Esophagus muscularis mucosa (tissue), 4 donors: Measurements from ENCODE around the gene PRPF40A. TPM values are rescaled to one million over a fixed set of nuclear protein-coding genes. Genes with fewer than 3 reads are reported as not detected.

ENCODE experiments used
- DNase-seq: peaks from one replicate; pipeline ENCODE4 v3.0.0-alpha.2; 2017; ENCODE audit errors: extremely low spot score
- H3K27ac ChIP-seq, 4 donors: fragments of 200-600 bp; sonication (generic); replicated peaks in 1 of 4; 1 replicate in 3 of 4; 2 replicates in 1 of 4; pipeline ENCODE4 v1.5.1; 2016 to 2019; ENCODE audit warnings: mild to moderate bottlenecking in 1 of 4
- H3K27me3 ChIP-seq, 4 donors: fragments of 200-600 bp; sonication (generic); one replicate each; pipeline versions ENCODE4 v1.5.1 to v1.6.0; 2016 to 2019
- H3K36me3 ChIP-seq, 4 donors: fragments of 200-600 bp; sonication (generic); one replicate each; pipeline ENCODE4 v1.5.1; 2016 to 2019
- H3K4me1 ChIP-seq, 4 donors: fragments of 200-600 bp; sonication (generic); one replicate each; pipeline ENCODE4 v1.5.1; 2016 to 2019
- H3K4me3 ChIP-seq, 4 donors: fragments of 200-600 bp; sonication (generic); 1 replicate in 2 of 4; 2 replicates in 2 of 4; pipeline ENCODE4 v1.5.1; 2016 to 2019; ENCODE audit warnings: mild to moderate bottlenecking in 4 of 4, moderate library complexity in 1 of 4
- H3K9me3 ChIP-seq, 4 donors: fragments of 200-600 bp; sonication (generic); 1 replicate in 3 of 4; 2 replicates in 1 of 4; pipeline ENCODE4 v1.5.1; 2016 to 2019
- CTCF ChIP-seq, 3 experiments: fragments of 200-600 bp in 2 of 3; fragments of 450-650 bp in 1 of 3; sonication (generic) in 2 of 3; IDR thresholded peaks; one replicate each; pipeline ENCODE4 v1.5.1; 2017 to 2019; ENCODE audit warnings: antibody characterized with exemption in 3 of 3, mild to moderate bottlenecking in 2 of 3, moderate library complexity in 1 of 3
- EP300 ChIP-seq: sonication (generic); formaldehyde crosslinking; IDR thresholded peaks from one replicate; pipeline ENCODE4 v1.6.1; 2017; ENCODE audit warnings: antibody characterized with exemption
- POLR2A ChIP-seq: fragments of 450-650 bp; IDR thresholded peaks from one replicate; pipeline ENCODE4 v1.6.1; 2017; ENCODE audit warnings: antibody characterized with exemption, moderate library complexity, mild to moderate bottlenecking, low read depth
- POLR2AphosphoS5 ChIP-seq, 2 donors: sonication (generic); formaldehyde crosslinking; IDR thresholded peaks; one replicate each; pipeline ENCODE4 v1.6.1; 2017; ENCODE audit warnings: antibody characterized with exemption in 2 of 2
- WGBS: methylation state at CpG from one replicate; pipeline ENCODE4 v1.1.5; 2018; 5-methylcytosine and 5-hydroxymethylcytosine counted together
- intact Hi-C: fragments of 100-400 bp; cut with DNase I; formaldehyde crosslinking; loops from one replicate; pipeline ENCODE4 v1.15.1; 2023
- total RNA-seq, 4 donors: library from RNA; depleted of rRNA; stranded (reverse); fragments of >200 nt; gene quantifications; one replicate each; pipeline versions ENCODE4 v1.1.0 to v1.2.1, GENCODE V29; 2016

PRPF40A gene
- total RNA-seq, 4 donors from 2014 or later: 46.1 to 66.1 (median 53.2) TPM

DNA sequence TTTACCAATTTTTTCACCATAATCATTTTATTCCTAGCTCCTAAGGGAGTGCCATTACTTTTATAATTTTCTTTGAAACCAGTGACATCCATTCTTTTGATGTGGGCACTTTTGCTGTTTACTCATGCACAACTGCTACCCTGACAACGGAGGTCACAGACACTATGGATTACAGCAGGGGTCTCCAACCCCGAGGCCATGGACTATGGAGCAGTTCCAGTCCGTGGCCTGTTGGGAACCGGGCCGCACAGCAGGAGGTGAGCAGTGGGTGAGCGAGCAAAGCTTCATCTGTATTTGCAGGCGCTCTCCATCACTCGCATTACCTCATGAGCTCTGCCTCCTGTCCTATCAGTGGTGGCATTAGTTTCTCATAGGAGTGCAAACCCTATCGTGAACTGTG is 34.6 kb downstream of the PRPF40A start:
- peaks cover 0 to 4% (median 0%) of the 10 kb centered on the region in 4 donors for H3K4me1 ChIP-seq
- no peak overlapping the region for H3K4me3 ChIP-seq
- intact Hi-C loops: no loop called here
- TF ChIP-seq CTCF (IDR thresholded peaks at IDR 0.05) (no peak), EP300 (no peak), POLR2A (no peak), POLR2AphosphoS5 (IDR thresholded peaks at IDR 0.05) (no peak)
- H3K9me3 ChIP-seq: no peaks in the 10 kb centered on the region
- 98% methylated on average over 8 of the region's 9 CpGs for WGBS
- H3K36me3 ChIP-seq: peaks cover 9 to 40% (median 28%) of the 10 kb centered on the region in 4 donors
- DNase-seq: no peak
- no peaks in the 10 kb centered on the region for H3K27me3 ChIP-seq
- H3K27ac ChIP-seq: no peak overlapping the region

GRCh38 chr2:152678808-152679207 is 38.5 kb downstream of the PRPF40A start:
- peaks cover 23 to 72% (median 56%) of the 10 kb centered on the region in 4 donors for H3K36me3 ChIP-seq
- no peak for DNase-seq
- H3K27me3 ChIP-seq: no peaks in the 10 kb centered on the region
- WGBS: 61% methylated on average over 2 of the region's 2 CpGs
- H3K9me3 ChIP-seq: no peaks in the 10 kb centered on the region
- H3K4me1 ChIP-seq: peaks cover 0 to 4% (median 0%) of the 10 kb centered on the region in 4 donors
- H3K27ac ChIP-seq: no peak overlapping the region
- TF ChIP-seq EP300 (no peak), POLR2A (no peak), CTCF (IDR thresholded peaks at IDR 0.05) (no peak), POLR2AphosphoS5 (IDR thresholded peaks at IDR 0.05) (no peak)
- intact Hi-C loops: no loop called here
- H3K4me3 ChIP-seq: no peak overlapping the region

GRCh38 chr2:152676461-152676860 is 40.8 kb downstream of the PRPF40A start:
- no peaks in the 10 kb centered on the region for H3K4me1 ChIP-seq

GRCh38 chr2:152674334-152674733 is 42.9 kb downstream of the PRPF40A start:
- 86% methylated on average over 4 of the region's 4 CpGs for WGBS
- Histone ChIP-seq H3K9me3 (no peaks in the 10 kb centered on the region), H3K4me3 (no peak overlapping the region), H3K27me3 (no peaks in the 10 kb centered on the region), H3K27ac (no peak overlapping the region), H3K36me3 (peaks cover 30 to 94% (median 69%) of the 10 kb centered on the region in 4 donors), H3K4me1 (no peaks in the 10 kb centered on the region)
- no peak for DNase-seq
- intact Hi-C loops: no loop called here
- no peak for TF ChIP-seq POLR2A
- TF ChIP-seq EP300: no peak
- TF ChIP-seq POLR2AphosphoS5 (IDR thresholded peaks at IDR 0.05): no peak
- TF ChIP-seq CTCF (IDR thresholded peaks at IDR 0.05): no peak

More at GRCh38 chr2:152676461-152676860, 40.8 kb downstream of the PRPF40A start:
- intact Hi-C loops: no loop called here
- no peak overlapping the region for H3K4me3 ChIP-seq
- H3K27me3 ChIP-seq: no peaks in the 10 kb centered on the region
- 85% methylated on average over 3 of the region's 3 CpGs for WGBS
- no peak for TF ChIP-seq POLR2AphosphoS5 (IDR thresholded peaks at IDR 0.05)
- no peak for TF ChIP-seq CTCF (IDR thresholded peaks at IDR 0.05)
- TF ChIP-seq POLR2A: no peak
- no peak for TF ChIP-seq EP300
- no peak for DNase-seq
- no peaks in the 10 kb centered on the region for H3K9me3 ChIP-seq
- peaks cover 31 to 92% (median 71%) of the 10 kb centered on the region in 4 donors for H3K36me3 ChIP-seq
- no peak overlapping the region for H3K27ac ChIP-seq

- H3K9me3 ChIP-seq: no peaks in the 10 kb centered on the region
- H3K36me3 ChIP-seq: peaks cover 39 to 100% (median 85%) of the 10 kb centered on the region in 4 donors
- intact Hi-C loops: no loop called here
- DNase-seq: no peak
- no peaks in the 10 kb centered on the region for H3K4me1 ChIP-seq
- WGBS: 99% methylated on average over 7 of the region's 7 CpGs
- H3K4me3 ChIP-seq: no peak overlapping the region
- TF ChIP-seq EP300 (no peak), CTCF (IDR thresholded peaks at IDR 0.05) (no peak)
- H3K27ac ChIP-seq: no peak overlapping the region
- H3K27me3 ChIP-seq: no peaks in the 10 kb centered on the region
These were observed 52.5 kb downstream of the PRPF40A start for GRCh38 chr2:152664725-152665124.
